ENCODE data around the gene SH2D6. TPM values are rescaled to one million over a fixed set of nuclear protein-coding genes. Genes with fewer than 3 reads are reported as not detected.

The SH2D6 gene
- total and polyA plus RNA-seq, 4 experiments from 2014 or later, result 1.5 to 1.6 TPM; not detected in 2

DNA sequence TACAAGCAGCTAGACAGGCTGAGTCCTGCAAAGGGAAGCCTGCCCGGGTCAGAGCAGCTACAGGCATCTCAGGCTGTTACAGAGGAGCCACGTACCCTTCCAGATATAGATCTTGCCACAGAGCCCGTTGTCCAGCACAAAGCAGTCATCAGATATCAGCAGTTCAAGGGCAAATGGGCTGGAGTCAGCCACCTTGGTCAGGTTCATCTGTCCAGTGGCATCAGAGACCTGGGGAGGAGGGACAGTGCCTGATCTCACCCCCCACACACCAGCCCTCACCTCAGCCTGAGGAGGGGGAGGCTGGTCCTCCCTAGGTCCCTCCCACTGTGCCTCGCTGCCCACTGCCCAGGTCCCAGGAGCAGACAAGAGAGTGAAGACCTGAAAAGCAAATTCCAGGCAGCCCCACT, 20.6 kb upstream of the SH2D6 start:
- Mint-ChIP-seq H3K4me1 (no peaks in the 10 kb centered on the region), H3K36me3 (peaks cover 25 to 27% of the 10 kb centered on the region in 2 donors), H3K9me3 (peaks cover 0 to 6% (median 0%) of the 10 kb centered on the region in 8 donors), H3K4me3 (no peak overlapping the region), H3K27ac (peak overlapping the region in 2 of 7 donors; percentile 12 to 30), H3K27me3 (no peaks in the 10 kb centered on the region)
- intact Hi-C loops (cut with micrococcal nuclease), result no loop called here
- no peak for DNase-seq
- ChIA-PET POLR2A (ENCODE audit: partially characterized antibody) (no interaction called here), CTCF (ENCODE audit: partially characterized antibody) (no interaction called here)
- H3K27me3 ChIP-seq (ENCODE audit: insufficient read depth, low read length), result no peaks in the 10 kb centered on the region
- no peak overlapping the region for H3K27ac ChIP-seq (ENCODE audit: low read depth, low read length)
- no peaks in the 10 kb centered on the region for H3K4me1 ChIP-seq (ENCODE audit: insufficient read depth, low read length)
- no peak overlapping the region for H3K4me3 ChIP-seq (ENCODE audit: low read length in 2 of 2)
- no peaks in the 10 kb centered on the region for H3K9me3 ChIP-seq (ENCODE audit: control insufficient read depth in 1 of 2, low read length in 2 of 2)
- peaks cover 11% of the 10 kb centered on the region for H3K36me3 ChIP-seq (ENCODE audit: insufficient read depth, low read length)

DNA sequence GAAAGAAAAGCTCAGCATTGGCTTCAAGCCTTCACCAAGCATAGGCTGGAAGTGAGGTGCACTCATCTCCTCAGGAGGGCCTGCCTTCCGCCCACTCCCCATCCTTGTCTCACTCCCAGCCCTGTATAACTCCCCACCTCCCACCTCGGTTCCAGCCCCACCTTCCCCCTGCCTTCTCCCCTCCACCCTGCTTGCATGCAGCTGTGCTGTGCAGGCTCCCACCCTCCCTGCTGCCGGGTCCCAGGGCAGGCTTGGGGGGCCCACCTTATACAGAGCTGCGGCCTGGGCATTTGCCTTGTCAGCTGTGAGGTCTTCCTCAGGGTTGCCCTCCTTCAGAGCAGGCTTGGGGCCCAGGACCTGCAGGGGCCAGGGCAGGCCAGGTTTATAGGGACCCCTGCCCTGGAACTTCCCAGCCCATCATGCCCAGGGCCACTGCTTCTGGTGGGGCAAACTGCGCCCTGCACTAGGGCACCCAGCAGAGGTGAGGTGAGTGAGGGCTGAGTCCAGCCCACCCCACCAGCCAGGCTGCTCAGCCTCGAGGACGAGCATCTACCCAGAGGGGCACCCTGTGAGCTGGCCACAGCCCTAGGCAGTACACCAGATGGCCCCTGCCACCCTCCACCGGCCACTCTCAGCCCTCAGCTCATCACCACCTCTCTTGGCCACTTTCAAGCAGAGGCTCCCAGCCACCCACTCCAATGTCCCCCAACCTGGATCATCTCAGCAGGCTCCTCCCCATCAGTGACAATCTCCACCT, 19.9 kb upstream of the SH2D6 start:
- POLR2A ChIA-PET (ENCODE audit: partially characterized antibody), result interaction anchor here (1.1 kb wide), 1 partner anchor 44 kb away, joined by 3 read pairs; the partner anchor contains the start of genes ELMOD3 and RETSAT
- Mint-ChIP-seq H3K9me3 (peaks cover 0 to 10% (median 3%) of the 10 kb centered on the region in 8 donors), H3K4me3 (no peak overlapping the region), H3K36me3 (peaks cover 27 to 29% of the 10 kb centered on the region in 2 donors), H3K27ac (no peak overlapping the region), H3K27me3 (no peaks in the 10 kb centered on the region), H3K4me1 (no peaks in the 10 kb centered on the region)
- CTCF ChIA-PET (ENCODE audit: partially characterized antibody), result interaction anchor here (0.7 to 2.4 kb wide), 2 partner anchors 13 to 153 kb away, joined by 3 to 6 read pairs; no protein-coding TSS in a partner anchor
- no peak overlapping the region for H3K4me3 ChIP-seq (ENCODE audit: low read length in 2 of 2)
- H3K36me3 ChIP-seq (ENCODE audit: insufficient read depth, low read length), result peaks cover 11% of the 10 kb centered on the region
- no peak for DNase-seq
- no peaks in the 10 kb centered on the region for H3K27me3 ChIP-seq (ENCODE audit: insufficient read depth, low read length)
- no peaks in the 10 kb centered on the region for H3K9me3 ChIP-seq (ENCODE audit: control insufficient read depth in 1 of 2, low read length in 2 of 2)
- intact Hi-C loops (cut with micrococcal nuclease), result no loop called here
- H3K27ac ChIP-seq (ENCODE audit: low read depth, low read length), result no peak overlapping the region
- no peaks in the 10 kb centered on the region for H3K4me1 ChIP-seq (ENCODE audit: insufficient read depth, low read length)

DNA sequence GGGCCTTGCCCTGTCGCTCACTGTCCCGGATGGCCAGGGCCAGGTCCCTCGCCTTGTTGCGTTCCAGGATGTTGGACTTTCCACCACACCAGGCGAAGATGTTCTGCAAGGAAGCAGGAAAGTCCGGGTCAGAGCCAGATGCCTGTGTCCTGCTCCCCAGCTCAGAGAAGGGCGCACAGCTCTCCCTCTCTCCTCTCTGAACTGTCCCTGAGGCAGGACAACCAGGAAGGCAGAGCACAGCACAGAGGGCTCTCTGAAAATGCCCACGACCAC, 19.4 kb upstream of the SH2D6 start:
- ChIA-PET POLR2A (ENCODE audit: partially characterized antibody) (interaction anchor here (1.1 kb wide), 1 partner anchor 45 kb away, joined by 3 read pairs; the partner anchor contains the start of genes ELMOD3 and RETSAT), CTCF (ENCODE audit: partially characterized antibody) (interaction anchor here (0.7 to 2.4 kb wide), 2 partner anchors 14 to 153 kb away, joined by 3 to 6 read pairs; no protein-coding TSS in a partner anchor)
- Mint-ChIP-seq H3K4me3 (no peak overlapping the region), H3K36me3 (peaks cover 25 to 34% of the 10 kb centered on the region in 2 donors), H3K4me1 (no peaks in the 10 kb centered on the region), H3K27me3 (no peaks in the 10 kb centered on the region), H3K27ac (no peak overlapping the region), H3K9me3 (peaks cover 0 to 14% (median 4%) of the 10 kb centered on the region in 8 donors)
- Histone ChIP-seq H3K36me3 (ENCODE audit: insufficient read depth, low read length) (peaks cover 11% of the 10 kb centered on the region), H3K4me1 (ENCODE audit: insufficient read depth, low read length) (no peaks in the 10 kb centered on the region), H3K9me3 (ENCODE audit: control insufficient read depth in 1 of 2, low read length in 2 of 2) (no peaks in the 10 kb centered on the region), H3K27ac (ENCODE audit: low read depth, low read length) (no peak overlapping the region), H3K4me3 (ENCODE audit: low read length in 2 of 2) (no peak overlapping the region), H3K27me3 (ENCODE audit: insufficient read depth, low read length) (no peaks in the 10 kb centered on the region)
- intact Hi-C loops (cut with micrococcal nuclease), result no loop called here
- DNase-seq, result no peak

DNA sequence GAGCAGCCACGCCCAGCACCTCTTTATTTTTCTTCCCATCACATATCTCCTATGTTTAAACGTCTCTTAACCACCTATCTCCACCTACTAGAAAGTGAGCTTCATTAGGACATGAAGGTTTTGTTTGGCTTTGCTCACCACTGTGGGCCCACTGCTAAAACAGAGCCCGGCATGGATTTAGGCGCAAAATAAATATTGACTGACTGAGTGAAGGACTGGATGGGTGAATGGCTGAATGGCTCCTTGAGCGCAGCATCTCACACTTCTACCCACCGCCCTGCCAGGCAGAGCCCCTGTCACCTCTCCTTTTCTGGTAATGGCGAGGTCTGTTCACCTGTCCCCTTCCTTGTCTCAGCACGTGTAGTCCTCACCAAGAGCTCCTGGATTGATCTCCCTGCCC, 18.5 kb upstream of the SH2D6 start:
- ChIA-PET POLR2A (ENCODE audit: partially characterized antibody) (no interaction called here), CTCF (ENCODE audit: partially characterized antibody) (interaction anchor here (0.7 to 2.4 kb wide), 3 partner anchors 11 to 805 kb away, joined by 3 to 6 read pairs (median 4); no protein-coding TSS in a partner anchor)
- H3K9me3 Mint-ChIP-seq, result peaks cover 0 to 16% (median 6%) of the 10 kb centered on the region in 8 donors
- peaks cover 0 to 2% (median under 1%) of the 10 kb centered on the region in 4 donors for H3K4me1 Mint-ChIP-seq
- H3K4me3 Mint-ChIP-seq, result no peak overlapping the region
- intact Hi-C loops (cut with micrococcal nuclease), result no loop called here
- Histone ChIP-seq H3K27me3 (ENCODE audit: insufficient read depth, low read length) (no peaks in the 10 kb centered on the region), H3K4me1 (ENCODE audit: insufficient read depth, low read length) (peaks cover under 1% of the 10 kb centered on the region), H3K4me3 (ENCODE audit: low read length in 2 of 2) (no peak overlapping the region), H3K27ac (ENCODE audit: low read depth, low read length) (no peak overlapping the region), H3K36me3 (ENCODE audit: insufficient read depth, low read length) (peaks cover 6% of the 10 kb centered on the region), H3K9me3 (ENCODE audit: control insufficient read depth in 1 of 2, low read length in 2 of 2) (no peaks in the 10 kb centered on the region)
- DNase-seq, result no peak
- H3K36me3 Mint-ChIP-seq, result peaks cover 23 to 36% of the 10 kb centered on the region in 2 donors
- H3K27ac Mint-ChIP-seq, result peak overlapping the region in 3 of 7 donors; percentile 36 to 61 (median 51)
- no peaks in the 10 kb centered on the region for H3K27me3 Mint-ChIP-seq

DNA sequence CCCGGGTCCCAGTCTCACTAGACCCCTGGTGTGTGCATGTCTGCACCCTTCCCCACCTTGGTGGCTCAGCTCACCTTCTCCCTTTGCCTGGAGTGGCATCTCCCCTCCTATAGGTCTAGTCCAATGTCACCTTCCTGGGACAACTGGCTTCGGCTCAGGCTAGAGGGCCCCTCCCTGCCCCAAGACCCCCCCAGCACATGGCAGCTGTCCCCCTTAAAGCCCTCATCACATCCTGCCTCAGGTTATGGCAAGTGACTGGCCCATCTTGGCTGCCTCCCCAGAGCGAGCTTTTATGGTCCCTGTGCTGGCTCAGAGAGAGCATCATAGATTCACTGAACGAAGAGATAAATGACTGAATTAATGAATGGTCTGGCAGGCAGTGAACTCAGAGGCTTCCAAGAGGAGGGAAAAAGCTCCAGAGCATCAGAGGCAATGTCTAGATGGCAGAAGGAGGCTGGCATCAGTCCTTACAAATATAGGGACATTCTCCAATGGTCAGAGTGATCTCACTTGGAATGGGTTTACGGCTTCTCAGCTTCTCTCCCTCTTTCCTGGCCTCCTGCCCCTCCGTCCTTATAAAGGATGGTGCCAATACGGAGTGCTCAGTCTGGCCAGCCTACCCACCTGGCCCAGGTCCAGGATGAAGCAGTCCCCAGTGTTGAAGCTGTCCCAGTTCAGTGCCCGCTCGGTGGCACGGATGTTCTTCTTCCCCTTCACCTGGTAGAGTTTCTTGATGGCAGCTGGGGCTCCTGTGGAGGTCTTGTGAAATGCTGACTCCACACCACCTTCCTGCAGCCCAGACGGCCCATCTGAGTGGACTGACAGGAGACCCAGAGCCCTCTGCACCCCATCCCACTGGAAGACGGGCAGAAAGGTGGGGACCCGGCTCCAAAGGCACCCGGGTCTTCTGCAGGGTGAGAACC, 17.7 kb upstream of the SH2D6 start:
- Histone ChIP-seq H3K36me3 (ENCODE audit: insufficient read depth, low read length) (peaks cover 6% of the 10 kb centered on the region), H3K4me3 (ENCODE audit: low read length in 2 of 2) (no peak overlapping the region), H3K4me1 (ENCODE audit: insufficient read depth, low read length) (peaks cover 8% of the 10 kb centered on the region), H3K9me3 (ENCODE audit: control insufficient read depth in 1 of 2, low read length in 2 of 2) (no peaks in the 10 kb centered on the region), H3K27ac (ENCODE audit: low read depth, low read length) (no peak overlapping the region), H3K27me3 (ENCODE audit: insufficient read depth, low read length) (no peaks in the 10 kb centered on the region)
- no peak overlapping the region for H3K4me3 Mint-ChIP-seq
- intact Hi-C loops (cut with micrococcal nuclease), result no loop called here
- peaks cover 0 to 20% (median 7%) of the 10 kb centered on the region in 8 donors for H3K9me3 Mint-ChIP-seq
- ChIA-PET CTCF (ENCODE audit: partially characterized antibody) (interaction anchor here (0.9 to 2.4 kb wide), 3 partner anchors 12 to 151 kb away, joined by 3 to 6 read pairs (median 3); no protein-coding TSS in a partner anchor), POLR2A (ENCODE audit: partially characterized antibody) (interaction anchor here (1.3 kb wide), 1 partner anchor 138 kb away, joined by 3 read pairs; the partner anchor contains the start of gene MAT2A)
- no peak for DNase-seq
- peaks cover 7 to 8% (median 8%) of the 10 kb centered on the region in 4 donors for H3K4me1 Mint-ChIP-seq
- H3K36me3 Mint-ChIP-seq, result peaks cover 28 to 36% of the 10 kb centered on the region in 2 donors
- H3K27ac Mint-ChIP-seq, result peak overlapping the region in 1 of 7 donors; percentile 61
- no peaks in the 10 kb centered on the region for H3K27me3 Mint-ChIP-seq

DNA sequence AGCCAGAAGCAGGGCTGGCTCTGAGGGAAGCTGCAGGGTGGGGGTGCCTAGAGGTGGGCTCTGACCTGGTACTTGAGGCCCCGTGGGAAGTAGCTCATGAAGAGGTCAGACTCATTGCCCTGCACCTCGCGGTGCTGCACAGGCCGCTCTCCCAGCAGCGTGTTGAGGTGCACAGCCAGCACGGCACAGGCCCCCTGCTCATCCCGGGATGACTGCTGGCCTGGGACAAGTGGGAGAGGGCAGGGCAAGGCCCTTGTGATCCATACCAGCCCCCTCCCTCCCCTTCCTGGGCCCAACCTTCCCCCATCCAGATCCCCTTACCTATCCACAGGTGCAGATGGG, 17.1 kb upstream of the SH2D6 start:
- Mint-ChIP-seq H3K4me1 (peaks cover 8 to 15% (median 11%) of the 10 kb centered on the region in 4 donors), H3K27me3 (no peaks in the 10 kb centered on the region), H3K9me3 (peaks cover 0 to 20% (median 7%) of the 10 kb centered on the region in 8 donors), H3K27ac (no peak overlapping the region), H3K4me3 (no peak overlapping the region), H3K36me3 (peaks cover 28 to 36% of the 10 kb centered on the region in 2 donors)
- CTCF ChIA-PET (ENCODE audit: partially characterized antibody), result interaction anchor here (2.4 kb wide), 1 partner anchor 150 kb away, joined by 6 read pairs; no protein-coding TSS in a partner anchor
- POLR2A ChIA-PET (ENCODE audit: partially characterized antibody), result interaction anchor here (1.3 kb wide), 1 partner anchor 137 kb away, joined by 3 read pairs; the partner anchor contains the start of gene MAT2A
- Histone ChIP-seq H3K36me3 (ENCODE audit: insufficient read depth, low read length) (peaks cover 6% of the 10 kb centered on the region), H3K27ac (ENCODE audit: low read depth, low read length) (no peak overlapping the region), H3K4me1 (ENCODE audit: insufficient read depth, low read length) (peaks cover 15% of the 10 kb centered on the region), H3K4me3 (ENCODE audit: low read length in 2 of 2) (no peak overlapping the region), H3K27me3 (ENCODE audit: insufficient read depth, low read length) (no peaks in the 10 kb centered on the region), H3K9me3 (ENCODE audit: control insufficient read depth in 1 of 2, low read length in 2 of 2) (no peaks in the 10 kb centered on the region)
- no peak for DNase-seq
- intact Hi-C loops (cut with micrococcal nuclease), result no loop called here
